T-helper 2 cell treated with Interferon-gamma antibody and Interleukin-4, amounts not matched to agents 5 μg/mL and 100 μg/mL, for 36 hours (primary cell): ENCODE results near the gene DNAH3.
"Not testable (repeated sequence)": the region's sequence is repeated elsewhere in the genome, so short reads cannot be mapped to it uniquely, and the experiment has no call there.

Experiments used
- DNase-seq: peaks from one replicate; pipeline ENCODE4 v3.0.0; 2021; ENCODE audit warnings: low spot score
- H3K27ac Mint-ChIP-seq: one replicate; pipeline ENCODE4 v1.8.0; 2021; ENCODE audit warnings: mild to moderate bottlenecking, mixed read lengths
- H3K27me3 Mint-ChIP-seq: one replicate; pipeline ENCODE4 v1.8.0; 2021; ENCODE audit warnings: low read depth, mixed read lengths
- H3K36me3 Mint-ChIP-seq: one replicate; pipeline ENCODE4 v1.8.0; 2021; ENCODE audit warnings: low read depth, mixed read lengths
- H3K4me1 Mint-ChIP-seq: one replicate; pipeline ENCODE4 v1.8.0; 2021; ENCODE audit warnings: low read depth, mixed read lengths
- H3K4me3 Mint-ChIP-seq: one replicate; pipeline ENCODE4 v1.8.0; 2022; ENCODE audit warnings: mild to moderate bottlenecking, moderate library complexity, mixed read lengths
- H3K9me3 Mint-ChIP-seq: one replicate; pipeline ENCODE4 v1.8.0; 2021; ENCODE audit warnings: mixed read lengths

The DNAH3 gene

GRCh38 chr16:21179983-21180365 is 29.3 kb upstream of the DNAH3 start:
- Mint-ChIP-seq H3K27ac (no peak overlapping the region), H3K4me3 (no peak overlapping the region), H3K27me3 (no peaks in the 10 kb centered on the region), H3K9me3 (peaks cover 14% of the 10 kb centered on the region), H3K36me3 (peaks cover 34% of the 10 kb centered on the region), H3K4me1 (no peaks in the 10 kb centered on the region)
- DNase-seq = no peak

GRCh38 chr16:21179126-21179982 is 28.7 kb upstream of the DNAH3 start:
- Mint-ChIP-seq H3K4me3 (no peak overlapping the region), H3K4me1 (no peaks in the 10 kb centered on the region), H3K36me3 (peaks cover 35% of the 10 kb centered on the region), H3K27ac (no peak overlapping the region), H3K27me3 (no peaks in the 10 kb centered on the region), H3K9me3 (peaks cover 8% of the 10 kb centered on the region)
- no peak for DNase-seq

GRCh38 chr16:21175397-21175796 is 24.8 kb upstream of the DNAH3 start:
- Mint-ChIP-seq H3K4me3 (no peak overlapping the region), H3K27ac (no peak overlapping the region), H3K9me3 (no peaks in the 10 kb centered on the region), H3K36me3 (peaks cover 35% of the 10 kb centered on the region), H3K4me1 (no peaks in the 10 kb centered on the region), H3K27me3 (no peaks in the 10 kb centered on the region)
- no peak for DNase-seq

- Mint-ChIP-seq H3K4me3 (no peak overlapping the region), H3K9me3 (no peaks in the 10 kb centered on the region), H3K27ac (no peak overlapping the region), H3K27me3 (no peaks in the 10 kb centered on the region), H3K4me1 (no peaks in the 10 kb centered on the region), H3K36me3 (peaks cover 21% of the 10 kb centered on the region)
- no peak for DNase-seq
Observed at GRCh38 chr16:21172650-21173049, 22.0 kb upstream of the DNAH3 start.

- peaks cover 24% of the 10 kb centered on the region for H3K36me3 Mint-ChIP-seq
- not testable (repeated sequence) for H3K27ac Mint-ChIP-seq, H3K4me3 Mint-ChIP-seq, H3K27me3 Mint-ChIP-seq, DNase-seq, H3K9me3 Mint-ChIP-seq, H3K4me1 Mint-ChIP-seq
Observed at GRCh38 chr16:21170116-21170515, 19.5 kb upstream of the DNAH3 start.

DNA sequence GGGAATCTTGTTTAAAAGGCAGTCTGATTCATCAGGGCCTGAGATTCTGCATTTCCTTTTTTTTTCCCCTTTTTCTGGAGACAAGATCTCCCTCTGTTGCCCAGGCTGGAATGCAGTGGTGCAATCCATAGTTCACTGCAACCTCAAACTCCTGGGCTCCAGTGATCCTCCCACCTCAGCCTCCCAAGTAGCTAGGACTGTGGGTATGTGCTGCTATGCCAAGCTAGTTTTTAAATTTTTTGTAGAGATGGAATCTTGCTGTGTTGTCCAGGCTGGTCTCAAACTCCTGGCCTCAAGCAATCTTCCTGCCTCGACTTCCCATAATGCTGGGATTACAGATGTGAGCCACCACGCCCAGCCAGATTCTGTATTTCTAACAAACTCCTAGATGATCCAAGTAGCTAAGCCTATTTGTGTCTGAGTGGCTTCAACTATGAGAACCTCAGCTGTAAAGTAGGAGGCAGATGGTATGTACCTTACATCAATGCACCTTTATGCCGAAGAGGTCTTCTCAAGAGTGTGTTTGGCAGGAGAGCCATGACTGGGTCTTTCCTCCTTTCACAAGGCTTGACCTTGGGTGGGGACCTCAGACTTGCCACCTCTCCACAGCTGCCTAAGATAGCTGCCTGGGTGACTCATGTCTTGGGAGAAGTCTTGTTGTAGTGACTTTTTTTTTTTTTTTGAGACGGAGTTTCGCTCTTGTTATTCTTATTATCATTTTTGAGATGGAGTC is 18.8 kb upstream of the DNAH3 start:
- Mint-ChIP-seq H3K27me3 (no peaks in the 10 kb centered on the region), H3K27ac (no peak overlapping the region), H3K36me3 (peaks cover 24% of the 10 kb centered on the region), H3K4me1 (no peaks in the 10 kb centered on the region), H3K9me3 (no peaks in the 10 kb centered on the region), H3K4me3 (no peak overlapping the region)
- DNase-seq = no peak

GRCh38 chr16:21167929-21168602 is 17.4 kb upstream of the DNAH3 start:
- Mint-ChIP-seq H3K27ac (no peak overlapping the region), H3K36me3 (peaks cover 20% of the 10 kb centered on the region), H3K4me1 (no peaks in the 10 kb centered on the region), H3K9me3 (no peaks in the 10 kb centered on the region), H3K27me3 (no peaks in the 10 kb centered on the region), H3K4me3 (no peak overlapping the region)
- no peak for DNase-seq

DNA sequence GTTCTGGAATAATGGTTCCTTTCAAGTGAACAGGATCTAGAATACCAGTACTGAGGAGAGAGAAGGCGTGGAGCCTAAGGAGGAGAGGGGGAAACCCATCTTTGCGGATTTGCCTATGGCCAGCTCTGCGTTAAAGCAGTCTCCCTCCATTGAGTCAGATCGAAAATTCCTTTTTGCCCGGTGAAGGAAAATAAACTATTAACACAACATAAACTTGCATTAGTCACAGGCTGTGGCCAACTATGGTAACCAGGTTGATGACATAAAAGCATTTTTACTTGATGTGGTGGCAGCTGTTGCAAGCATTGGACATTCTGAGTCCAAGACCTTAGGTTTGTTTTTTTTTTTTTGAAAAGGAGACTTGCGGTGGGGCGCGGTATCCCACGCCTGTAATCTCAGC is 16.7 kb upstream of the DNAH3 start:
- no peak for DNase-seq
- Mint-ChIP-seq H3K4me3 (no peak overlapping the region), H3K4me1 (peaks cover 2% of the 10 kb centered on the region), H3K9me3 (no peaks in the 10 kb centered on the region), H3K36me3 (peaks cover 20% of the 10 kb centered on the region), H3K27ac (no peak overlapping the region), H3K27me3 (no peaks in the 10 kb centered on the region)

- H3K27ac Mint-ChIP-seq = no peak overlapping the region
- H3K4me3 Mint-ChIP-seq = no peak overlapping the region
- H3K36me3 Mint-ChIP-seq = peaks cover 22% of the 10 kb centered on the region
- DNase-seq = no peak
- H3K27me3 Mint-ChIP-seq = no peaks in the 10 kb centered on the region
- peaks cover 2% of the 10 kb centered on the region for H3K4me1 Mint-ChIP-seq
- no peaks in the 10 kb centered on the region for H3K9me3 Mint-ChIP-seq
Observed at GRCh38 chr16:21166561-21166961, 15.9 kb upstream of the DNAH3 start.

- peaks cover 16% of the 10 kb centered on the region for H3K36me3 Mint-ChIP-seq
- no peak overlapping the region for H3K27ac Mint-ChIP-seq
- H3K4me3 Mint-ChIP-seq = no peak overlapping the region
- peaks cover 4% of the 10 kb centered on the region for H3K4me1 Mint-ChIP-seq
- H3K9me3 Mint-ChIP-seq = no peaks in the 10 kb centered on the region
- DNase-seq = no peak
- H3K27me3 Mint-ChIP-seq = no peaks in the 10 kb centered on the region
Observed at GRCh38 chr16:21164521-21165168, 14.0 kb upstream of the DNAH3 start.

GRCh38 chr16:21163576-21163975 is 12.9 kb upstream of the DNAH3 start:
- DNase-seq = no peak
- H3K4me3 Mint-ChIP-seq = no peak overlapping the region
- no peaks in the 10 kb centered on the region for H3K9me3 Mint-ChIP-seq
- H3K4me1 Mint-ChIP-seq = peaks cover 9% of the 10 kb centered on the region
- no peak overlapping the region for H3K27ac Mint-ChIP-seq
- peaks cover 12% of the 10 kb centered on the region for H3K36me3 Mint-ChIP-seq
- H3K27me3 Mint-ChIP-seq = no peaks in the 10 kb centered on the region

DNA sequence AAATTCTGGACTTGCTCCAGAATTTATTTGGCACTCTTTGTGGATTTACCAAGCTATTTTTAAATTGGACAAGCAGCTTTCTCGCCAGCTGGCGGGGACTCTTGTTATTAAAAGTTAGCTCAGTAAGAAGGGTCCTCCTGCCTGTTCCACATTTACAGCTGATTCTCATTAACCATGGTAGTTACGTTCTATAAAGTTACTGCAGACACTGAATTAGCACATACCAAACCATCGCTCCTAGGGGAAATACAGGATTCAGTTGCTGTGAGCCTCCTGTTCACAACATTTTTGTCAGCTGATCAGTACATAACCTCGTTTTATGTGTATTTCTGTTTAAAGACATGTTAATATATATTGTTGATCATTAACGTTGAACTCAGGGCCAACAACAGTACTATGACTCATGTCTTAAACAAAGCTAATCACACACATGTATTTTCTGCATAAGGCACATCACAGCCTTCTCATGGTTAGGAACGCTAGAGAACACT is 12.1 kb upstream of the DNAH3 start:
- peaks cover 15% of the 10 kb centered on the region for H3K4me1 Mint-ChIP-seq
- H3K27ac Mint-ChIP-seq = no peak overlapping the region
- H3K36me3 Mint-ChIP-seq = peaks cover 12% of the 10 kb centered on the region
- no peak for DNase-seq
- no peaks in the 10 kb centered on the region for H3K27me3 Mint-ChIP-seq
- H3K9me3 Mint-ChIP-seq = no peaks in the 10 kb centered on the region
- H3K4me3 Mint-ChIP-seq = no peak overlapping the region

GRCh38 chr16:21161211-21161610 is 10.6 kb upstream of the DNAH3 start:
- peaks cover 19% of the 10 kb centered on the region for H3K4me1 Mint-ChIP-seq
- H3K9me3 Mint-ChIP-seq = no peaks in the 10 kb centered on the region
- no peak overlapping the region for H3K27ac Mint-ChIP-seq
- no peak overlapping the region for H3K4me3 Mint-ChIP-seq
- DNase-seq = no peak
- no peaks in the 10 kb centered on the region for H3K27me3 Mint-ChIP-seq
- H3K36me3 Mint-ChIP-seq = peaks cover 12% of the 10 kb centered on the region
